Activated T-helper 2 cell treated with anti-CD3 and anti-CD28 coated beads, Interferon-gamma antibody, Interleukin-2, Interleukin-4, amounts not matched to agents 10 μg/mL and 5 μg/mL and 100 μg/mL, durations not matched to agents 14 hours and 24 hours and 36 hours (primary cell): ENCODE data around the gene DOCK3. TPM values are rescaled to one million over a fixed set of nuclear protein-coding genes. Genes with fewer than 3 reads are reported as not detected.

Source experiments
- DNase-seq: peaks from one replicate; pipeline ENCODE4 v3.0.0; 2021; ENCODE audit warnings: low spot score
- H3K27ac Mint-ChIP-seq: one replicate; pipeline ENCODE4 v1.8.0; 2021; ENCODE audit warnings: mixed read lengths
- H3K27me3 Mint-ChIP-seq: one replicate; pipeline ENCODE4 v1.8.0; 2021; ENCODE audit warnings: low read depth, mixed read lengths
- H3K36me3 Mint-ChIP-seq: one replicate; pipeline ENCODE4 v1.8.0; 2021; ENCODE audit warnings: low read depth, mixed read lengths
- H3K4me1 Mint-ChIP-seq: one replicate; pipeline ENCODE4 v1.8.0; 2021; ENCODE audit warnings: low read depth, mixed read lengths
- H3K4me3 Mint-ChIP-seq: one replicate; pipeline ENCODE4 v1.8.0; 2021; ENCODE audit warnings: low read depth, mild to moderate bottlenecking, moderate library complexity, mixed read lengths
- H3K9me3 Mint-ChIP-seq: one replicate; pipeline ENCODE4 v1.8.0; 2021; ENCODE audit warnings: mixed read lengths
- intact Hi-C: fragments of 100-400 bp; cut with micrococcal nuclease; formaldehyde crosslinking; loops from one replicate; pipeline ENCODE4 v1.15.1; 2023
- total RNA-seq: library from RNA; stranded (reverse); gene quantifications from 2 replicates; pipeline ENCODE4 v1.2.3, GENCODE V29; 2022

The DOCK3 gene
- 1.1 and 1.4 TPM in 2 replicates for total RNA-seq

- Mint-ChIP-seq H3K9me3 (no peaks in the 10 kb centered on the region), H3K4me1 (peaks cover 12% of the 10 kb centered on the region), H3K4me3 (peak within 1 kb of the TSS; percentile 75), H3K27ac (no peak within 1 kb of the TSS), H3K27me3 (peaks cover 49% of the 10 kb centered on the region), H3K36me3 (no peaks in the 10 kb centered on the region)
- intact Hi-C loops = loop anchor here (5.0 kb wide), 1 partner anchor 102 kb away; no protein-coding TSS in a partner anchor
- peak; percentile 56 for DNase-seq
Measured at GRCh38 chr3:50674349-50675178, at the start of gene DOCK3. TSS of gene DOCK3 (plus strand) at chr3:50674927. CDS start at chr3:50675264, 337 bp downstream.

GRCh38 chr3:50625231-50626182 is 49.2 kb upstream of the DOCK3 start:
- H3K4me1 Mint-ChIP-seq = peaks cover 85% of the 10 kb centered on the region
- peak overlapping the region; percentile 74 for H3K4me3 Mint-ChIP-seq
- H3K27ac Mint-ChIP-seq = peak overlapping the region; percentile 90
- H3K27me3 Mint-ChIP-seq = no peaks in the 10 kb centered on the region
- no peak for DNase-seq
- H3K9me3 Mint-ChIP-seq = no peaks in the 10 kb centered on the region
- H3K36me3 Mint-ChIP-seq = peaks cover 76% of the 10 kb centered on the region
- intact Hi-C loops = no loop called here

GRCh38 chr3:50626401-50626800 is 48.3 kb upstream of the DOCK3 start:
- no peaks in the 10 kb centered on the region for H3K27me3 Mint-ChIP-seq
- H3K36me3 Mint-ChIP-seq = peaks cover 78% of the 10 kb centered on the region
- H3K4me1 Mint-ChIP-seq = peaks cover 88% of the 10 kb centered on the region
- H3K9me3 Mint-ChIP-seq = no peaks in the 10 kb centered on the region
- H3K4me3 Mint-ChIP-seq = no peak overlapping the region
- DNase-seq = no peak
- peak overlapping the region; percentile 38 for H3K27ac Mint-ChIP-seq
- intact Hi-C loops = no loop called here

- no peak for DNase-seq
- intact Hi-C loops = no loop called here
- Mint-ChIP-seq H3K4me3 (peak overlapping the region; percentile 54), H3K9me3 (no peaks in the 10 kb centered on the region), H3K27me3 (no peaks in the 10 kb centered on the region), H3K4me1 (peaks cover 93% of the 10 kb centered on the region), H3K36me3 (peaks cover 79% of the 10 kb centered on the region), H3K27ac (peak overlapping the region; percentile 88)
Measured at GRCh38 chr3:50627407-50628051, 47.2 kb upstream of the DOCK3 start.

GRCh38 chr3:50628601-50629000 is 46.1 kb upstream of the DOCK3 start:
- Mint-ChIP-seq H3K9me3 (no peaks in the 10 kb centered on the region), H3K27ac (peak overlapping the region; percentile 56), H3K4me1 (peaks cover 94% of the 10 kb centered on the region), H3K27me3 (no peaks in the 10 kb centered on the region), H3K36me3 (peaks cover 74% of the 10 kb centered on the region), H3K4me3 (no peak overlapping the region)
- DNase-seq = no peak
- intact Hi-C loops = no loop called here

GRCh38 chr3:50630394-50630793 is 44.3 kb upstream of the DOCK3 start:
- H3K36me3 Mint-ChIP-seq = peaks cover 71% of the 10 kb centered on the region
- H3K27me3 Mint-ChIP-seq = no peaks in the 10 kb centered on the region

GRCh38 chr3:50630877-50631276 is 43.9 kb upstream of the DOCK3 start:
- Mint-ChIP-seq H3K4me1 (peaks cover 85% of the 10 kb centered on the region), H3K9me3 (no peaks in the 10 kb centered on the region), H3K4me3 (peak overlapping the region; percentile 11), H3K27ac (peak overlapping the region; percentile 71), H3K27me3 (no peaks in the 10 kb centered on the region), H3K36me3 (peaks cover 70% of the 10 kb centered on the region)
- intact Hi-C loops = no loop called here
- no peak for DNase-seq

More at GRCh38 chr3:50630394-50630793, 44.3 kb upstream of the DOCK3 start:
- peaks cover 88% of the 10 kb centered on the region for H3K4me1 Mint-ChIP-seq
- intact Hi-C loops = no loop called here
- no peak overlapping the region for H3K4me3 Mint-ChIP-seq
- no peak overlapping the region for H3K27ac Mint-ChIP-seq
- no peaks in the 10 kb centered on the region for H3K9me3 Mint-ChIP-seq
- no peak for DNase-seq

- H3K4me1 Mint-ChIP-seq = peaks cover 85% of the 10 kb centered on the region
- H3K27me3 Mint-ChIP-seq = no peaks in the 10 kb centered on the region
- peak overlapping the region; percentile 45 for H3K4me3 Mint-ChIP-seq
- intact Hi-C loops = loop anchor here (1.0 kb wide), 1 partner anchor 8 kb away; no protein-coding TSS in a partner anchor
- no peak for DNase-seq
- H3K9me3 Mint-ChIP-seq = no peaks in the 10 kb centered on the region
- peak overlapping the region; percentile 85 for H3K27ac Mint-ChIP-seq
- H3K36me3 Mint-ChIP-seq = peaks cover 64% of the 10 kb centered on the region
Measured at GRCh38 chr3:50632450-50632849, 42.3 kb upstream of the DOCK3 start.

GRCh38 chr3:50633230-50633790 is 41.4 kb upstream of the DOCK3 start:
- no peak overlapping the region for H3K4me3 Mint-ChIP-seq
- intact Hi-C loops = no loop called here
- no peak for DNase-seq
- peak overlapping the region; percentile 85 for H3K27ac Mint-ChIP-seq
- peaks cover 81% of the 10 kb centered on the region for H3K4me1 Mint-ChIP-seq
- no peaks in the 10 kb centered on the region for H3K27me3 Mint-ChIP-seq
- no peaks in the 10 kb centered on the region for H3K9me3 Mint-ChIP-seq
- H3K36me3 Mint-ChIP-seq = peaks cover 62% of the 10 kb centered on the region

GRCh38 chr3:50635066-50635465 is 39.7 kb upstream of the DOCK3 start:
- H3K9me3 Mint-ChIP-seq = no peaks in the 10 kb centered on the region
- peak overlapping the region; percentile 16 for H3K27ac Mint-ChIP-seq
- intact Hi-C loops = no loop called here
- peaks cover 69% of the 10 kb centered on the region for H3K4me1 Mint-ChIP-seq
- H3K4me3 Mint-ChIP-seq = no peak overlapping the region
- H3K27me3 Mint-ChIP-seq = no peaks in the 10 kb centered on the region
- H3K36me3 Mint-ChIP-seq = peaks cover 67% of the 10 kb centered on the region
- DNase-seq = no peak

- Mint-ChIP-seq H3K4me3 (no peak overlapping the region), H3K27me3 (no peaks in the 10 kb centered on the region), H3K9me3 (no peaks in the 10 kb centered on the region), H3K36me3 (peaks cover 65% of the 10 kb centered on the region), H3K27ac (peak overlapping the region; percentile 85), H3K4me1 (peaks cover 52% of the 10 kb centered on the region)
- intact Hi-C loops = no loop called here
- DNase-seq = no peak
Measured at GRCh38 chr3:50637011-50637410, 37.7 kb upstream of the DOCK3 start.

- peaks cover 63% of the 10 kb centered on the region for H3K36me3 Mint-ChIP-seq
- intact Hi-C loops = no loop called here
- no peaks in the 10 kb centered on the region for H3K27me3 Mint-ChIP-seq
- no peak for DNase-seq
- H3K9me3 Mint-ChIP-seq = no peaks in the 10 kb centered on the region
- H3K4me3 Mint-ChIP-seq = no peak overlapping the region
- H3K4me1 Mint-ChIP-seq = peaks cover 42% of the 10 kb centered on the region
- peak overlapping the region; percentile 85 for H3K27ac Mint-ChIP-seq
Measured at GRCh38 chr3:50637945-50638344, 36.8 kb upstream of the DOCK3 start.
